HG02970 (cell line): Measurements from ENCODE around the gene ZNF407.

Experiments
- ATAC-seq: cut with Tn5 transposase; IDR thresholded peaks from one replicate; pipeline ENCODE4 v1.9.1; 2021; ENCODE audit warnings: mild to moderate bottlenecking, moderate library complexity, moderate number of reproducible peaks; ENCODE audit not compliant: unreplicated experiment, low FRiP score

Gene ZNF407

DNA sequence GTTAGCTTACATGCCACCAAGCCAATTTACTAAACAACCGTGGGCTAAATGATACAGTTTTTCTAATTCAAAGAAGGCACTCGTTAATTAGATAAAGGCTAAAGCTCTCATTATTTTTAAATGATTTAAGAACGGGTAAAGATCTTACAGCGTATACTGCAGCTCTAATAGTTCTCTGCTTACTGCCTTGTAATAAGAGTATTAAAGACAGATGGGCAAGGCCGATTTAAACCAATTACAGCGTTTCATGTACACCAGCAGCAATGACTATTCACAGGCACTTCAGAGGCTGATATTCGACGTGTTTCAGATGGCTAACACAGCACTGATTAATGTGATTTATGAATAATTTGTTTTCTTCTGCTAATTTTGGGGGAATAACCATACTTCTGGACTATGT, 259.3 kb downstream of the ZNF407 start:
- ATAC-seq = no peak

DNA sequence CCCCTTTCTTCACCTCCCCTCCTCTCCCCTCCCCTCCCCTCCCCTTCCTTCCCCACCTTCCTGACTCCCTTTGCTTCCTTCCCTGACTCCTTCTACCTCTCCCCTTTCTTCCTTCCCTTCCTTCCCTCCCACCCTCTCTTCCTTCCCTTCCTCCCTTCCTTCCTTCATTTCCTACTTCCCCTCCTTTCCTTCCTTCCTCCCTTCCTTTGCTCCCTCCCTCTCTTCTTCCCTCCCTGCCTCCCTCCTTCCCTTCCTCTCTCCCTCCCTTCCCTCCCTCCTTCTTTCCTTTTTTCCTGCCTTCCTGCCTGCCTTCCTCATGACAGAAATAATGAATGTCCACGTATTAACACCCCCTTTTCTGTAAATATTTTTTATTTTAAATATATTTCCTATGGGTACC, 260.2 kb downstream of the ZNF407 start:
- ATAC-seq = no peak

DNA sequence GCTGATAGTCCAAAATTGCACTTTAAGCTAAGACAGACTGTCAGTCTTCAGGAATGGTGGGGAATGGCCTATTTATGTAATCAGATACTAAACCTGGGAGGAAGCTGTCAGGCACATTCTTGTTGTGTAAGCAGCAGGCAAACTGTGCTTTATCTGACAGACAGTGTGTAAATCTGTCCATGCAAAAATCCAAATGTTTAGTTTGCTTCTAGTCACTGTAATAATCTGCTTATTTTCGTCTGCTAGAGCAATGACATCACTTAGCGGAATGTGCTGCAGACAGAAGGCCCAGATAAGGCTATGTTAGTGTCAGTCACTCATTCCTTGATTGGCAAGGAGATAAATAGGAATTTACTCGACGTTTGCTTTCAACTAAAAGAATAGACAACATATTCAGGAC, 263.5 kb downstream of the ZNF407 start:
- ATAC-seq = no peak

DNA sequence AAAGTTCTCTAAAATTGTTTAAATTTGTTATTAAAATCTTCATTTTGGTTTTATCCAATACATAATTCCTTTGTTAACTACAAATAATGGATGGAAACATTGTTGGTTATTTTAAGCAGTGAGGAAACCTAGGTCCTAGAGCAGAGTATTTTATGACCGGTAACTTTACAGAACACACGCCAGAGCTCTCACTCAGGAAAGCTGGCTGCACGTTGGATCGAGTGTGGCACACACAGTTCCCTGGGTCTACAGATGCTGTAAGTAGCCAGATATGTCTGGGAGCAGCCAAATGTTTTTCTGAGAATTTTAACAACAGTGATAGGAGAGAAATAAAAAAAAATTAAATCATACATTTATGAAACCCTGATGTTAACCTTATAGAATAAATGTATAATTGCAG, 264.4 kb downstream of the ZNF407 start:
- ATAC-seq = no peak

DNA sequence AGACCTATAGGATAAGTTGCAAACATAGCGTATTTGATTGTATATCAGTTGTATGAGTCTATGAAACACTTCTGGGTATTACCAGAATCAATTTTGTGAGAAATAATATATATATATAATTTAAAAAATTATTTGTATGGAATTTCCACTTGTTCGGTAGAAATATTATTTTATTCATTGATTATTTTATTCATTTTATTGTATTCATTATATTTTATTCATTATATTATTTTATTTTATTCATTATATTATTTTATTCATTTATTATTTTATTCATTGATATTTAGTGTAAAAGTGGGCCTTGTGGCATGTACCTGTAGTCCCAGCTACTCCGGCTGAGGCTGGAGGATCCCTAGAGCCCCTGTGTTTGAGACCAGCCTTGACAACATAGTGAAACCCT, 268.9 kb downstream of the ZNF407 start:
- no peak for ATAC-seq

DNA sequence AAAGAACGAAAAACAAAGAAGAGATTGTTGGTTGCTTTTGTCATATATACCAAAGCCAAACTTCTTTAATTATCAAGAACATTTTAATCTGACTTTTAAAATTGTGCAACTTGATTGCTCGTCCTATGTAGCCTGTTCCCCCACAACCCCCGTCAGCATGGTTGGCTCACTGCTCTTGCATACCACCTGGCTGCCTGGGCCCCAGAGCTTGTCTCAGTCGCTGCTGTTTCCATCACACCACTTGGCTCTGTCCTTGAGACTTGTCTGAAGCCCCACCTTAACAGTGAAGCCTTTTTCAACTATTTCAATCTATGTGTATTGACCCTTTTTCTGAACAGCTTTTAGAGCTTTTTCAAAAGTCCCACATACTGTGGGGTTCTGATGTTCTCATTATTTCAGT, 270.8 kb downstream of the ZNF407 start:
- no peak for ATAC-seq

DNA sequence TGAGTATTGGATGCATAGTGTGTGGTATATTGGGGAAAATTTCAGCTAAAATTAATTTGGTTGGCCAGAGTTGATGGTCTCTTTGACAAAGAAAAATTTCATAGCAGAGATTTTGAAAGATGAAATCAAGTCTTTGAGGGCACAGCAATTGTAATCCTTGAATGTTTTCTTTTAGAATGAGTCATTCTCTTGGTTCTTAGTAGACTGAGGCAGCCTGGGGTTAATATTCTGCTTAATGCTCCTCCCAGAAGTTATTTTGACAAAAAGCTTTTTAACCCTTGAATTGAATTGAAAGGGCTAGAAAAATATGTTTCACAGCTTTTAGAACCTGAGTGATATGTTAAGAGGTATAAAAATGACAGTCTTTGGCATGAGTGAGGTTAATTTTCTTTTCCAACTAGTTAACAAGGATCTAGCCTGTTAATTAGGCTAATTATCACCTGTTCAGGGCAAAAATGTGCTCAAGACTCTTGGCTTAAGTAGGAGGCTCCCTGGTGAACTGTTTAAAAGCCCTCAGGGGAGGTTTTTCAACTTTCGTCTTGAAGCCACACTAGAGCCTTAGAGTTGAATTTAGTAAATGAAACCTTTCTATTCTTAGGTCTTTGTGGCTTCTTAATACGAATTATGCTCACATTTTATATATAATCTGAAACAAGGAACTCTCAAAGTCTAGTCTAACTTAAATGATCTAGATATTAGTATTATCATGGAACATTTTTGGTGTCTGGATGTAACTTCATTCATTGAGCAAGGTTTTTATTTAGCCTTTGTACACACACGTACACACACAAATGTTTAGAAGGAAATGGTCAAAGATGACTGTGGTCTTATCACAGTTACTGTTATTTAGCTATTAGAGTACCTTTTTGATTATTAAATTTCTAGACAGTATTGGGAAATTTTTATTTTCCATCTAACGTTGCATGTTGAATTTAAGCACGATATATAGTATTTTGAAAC, 272.5 kb downstream of the ZNF407 start:
- ATAC-seq = peak; percentile 60

DNA sequence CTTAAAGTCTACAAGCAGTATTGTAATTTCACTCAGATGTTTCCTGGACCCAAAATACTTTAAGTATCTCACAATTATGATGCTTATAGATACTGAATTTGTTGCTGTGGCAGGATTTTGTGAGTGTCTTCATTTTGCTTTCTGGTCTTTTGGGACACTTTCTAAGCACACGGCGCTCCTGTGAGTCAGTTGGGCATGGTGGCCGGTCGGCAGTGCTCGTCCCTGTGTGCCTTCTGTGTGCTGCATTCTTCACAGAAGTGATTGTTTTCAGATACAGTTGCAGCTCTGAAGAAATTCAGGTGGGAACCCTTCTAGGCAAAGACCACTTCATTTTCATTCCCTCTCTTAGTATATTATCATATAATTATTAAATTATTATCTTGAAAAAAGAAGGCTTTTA, 273.3 kb downstream of the ZNF407 start:
- ATAC-seq = no peak

DNA sequence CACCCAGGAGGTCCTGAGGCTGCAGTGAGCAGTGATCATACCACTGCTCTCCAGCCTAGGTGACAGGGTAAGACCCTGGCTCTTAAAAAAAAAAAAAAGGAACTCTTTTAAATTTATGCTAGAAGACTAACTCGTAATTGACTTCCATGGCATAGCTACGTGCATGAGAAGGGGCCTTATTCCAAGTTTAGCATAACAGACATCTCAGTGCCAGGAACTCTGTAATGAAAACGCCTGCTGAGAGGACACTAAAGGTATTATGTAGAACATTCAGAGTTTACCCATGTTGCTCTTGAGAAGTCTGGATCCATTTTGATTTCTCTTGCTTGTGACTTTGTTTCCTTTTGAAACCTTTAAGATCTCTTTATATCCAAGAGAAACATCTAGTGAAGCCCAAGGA, 276.0 kb downstream of the ZNF407 start:
- no peak for ATAC-seq

DNA sequence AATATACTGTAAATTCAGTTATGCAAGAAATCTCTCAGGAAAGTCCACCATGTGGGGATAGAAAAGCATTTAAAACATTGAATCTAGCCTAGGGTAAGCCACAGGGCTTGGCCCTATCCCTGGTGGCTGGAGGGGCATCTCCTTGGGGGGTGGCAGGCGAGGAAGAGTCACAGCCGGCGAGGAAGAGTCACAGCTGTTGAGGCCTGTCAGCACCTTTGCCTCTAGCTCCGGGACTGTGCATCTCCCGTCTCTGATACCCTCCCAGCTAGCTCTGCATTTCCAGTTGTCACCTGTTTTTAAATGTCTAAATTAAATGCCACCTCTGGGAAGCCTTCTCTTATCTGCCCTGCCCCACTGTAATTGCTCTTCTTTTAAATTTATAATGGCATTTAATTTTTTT, 276.7 kb downstream of the ZNF407 start:
- no peak for ATAC-seq

DNA sequence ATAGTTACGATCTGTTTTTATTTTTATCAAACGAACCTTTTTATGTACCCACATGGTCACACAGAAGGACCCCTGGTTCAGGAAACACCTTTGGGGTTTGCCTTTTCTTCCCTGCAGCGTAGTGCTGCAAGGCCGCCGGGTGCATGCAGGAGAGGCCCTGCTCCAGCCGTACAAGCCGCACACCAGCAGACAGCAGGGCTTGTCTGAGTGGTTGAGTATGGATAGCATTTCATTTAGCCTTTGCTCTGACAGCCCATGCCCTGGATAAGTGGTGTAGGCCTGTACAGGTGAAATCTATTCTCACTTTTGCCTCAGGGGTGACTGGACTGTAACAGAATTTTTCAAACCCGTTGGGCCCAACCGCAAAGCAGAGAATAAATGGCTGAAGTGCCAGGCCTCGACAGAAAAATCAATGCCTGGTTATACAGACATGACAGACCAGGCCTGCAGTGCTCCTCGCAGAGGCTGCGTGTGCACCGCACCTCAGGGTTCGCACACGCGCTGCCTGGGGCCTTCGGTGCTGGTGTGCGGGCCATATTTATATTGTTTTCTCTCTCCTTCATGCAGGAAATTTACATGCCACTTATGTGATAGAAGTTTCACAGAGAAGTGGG, 279.1 kb downstream of the ZNF407 start:
- ATAC-seq = no peak

DNA sequence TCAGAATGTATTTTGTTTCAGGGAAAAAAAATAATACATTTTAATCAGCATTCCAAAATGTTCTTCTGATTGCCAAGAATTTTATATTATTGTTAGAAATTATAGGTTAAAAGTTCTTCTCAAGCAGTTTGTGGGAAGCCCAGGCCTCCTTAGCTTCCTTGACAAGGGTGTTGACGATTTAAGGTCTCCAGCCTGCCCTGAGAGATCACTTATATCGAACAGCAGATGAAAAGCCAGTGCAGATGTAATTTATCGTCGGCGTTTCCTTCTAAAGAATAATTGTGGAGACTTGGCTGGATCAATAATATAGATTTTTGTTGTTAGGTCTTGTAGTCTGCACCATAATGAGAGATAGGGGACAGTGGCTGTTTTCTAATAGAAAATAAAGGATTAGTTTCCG, 280.6 kb downstream of the ZNF407 start:
- no peak for ATAC-seq

DNA sequence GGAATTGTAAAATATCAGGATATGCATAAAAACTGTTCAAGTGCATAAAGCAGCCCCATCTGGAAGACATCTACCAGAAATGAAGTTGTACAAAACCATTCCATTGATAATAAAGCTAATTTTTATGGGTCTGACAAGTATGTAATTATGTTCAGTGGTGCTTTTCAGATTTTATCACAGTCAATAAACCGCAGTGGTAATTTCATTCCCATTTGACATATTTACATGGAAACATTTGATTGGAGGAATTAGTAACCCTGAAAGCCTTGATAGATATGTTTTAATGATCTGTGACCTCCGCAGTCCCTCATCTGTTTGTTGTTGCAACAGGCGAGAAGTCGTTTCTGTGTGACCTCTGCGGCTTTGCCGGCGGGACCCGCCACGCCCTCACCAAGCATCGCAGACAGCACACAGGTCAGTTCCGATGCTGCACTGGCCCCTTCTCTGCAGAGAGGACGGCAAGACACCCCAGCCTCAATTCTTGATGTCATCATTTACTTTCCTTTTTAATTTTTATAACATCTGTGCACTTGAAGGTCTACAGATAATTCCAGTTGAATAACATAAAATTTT, 283.1 kb downstream of the ZNF407 start:
- no peak for ATAC-seq

DNA sequence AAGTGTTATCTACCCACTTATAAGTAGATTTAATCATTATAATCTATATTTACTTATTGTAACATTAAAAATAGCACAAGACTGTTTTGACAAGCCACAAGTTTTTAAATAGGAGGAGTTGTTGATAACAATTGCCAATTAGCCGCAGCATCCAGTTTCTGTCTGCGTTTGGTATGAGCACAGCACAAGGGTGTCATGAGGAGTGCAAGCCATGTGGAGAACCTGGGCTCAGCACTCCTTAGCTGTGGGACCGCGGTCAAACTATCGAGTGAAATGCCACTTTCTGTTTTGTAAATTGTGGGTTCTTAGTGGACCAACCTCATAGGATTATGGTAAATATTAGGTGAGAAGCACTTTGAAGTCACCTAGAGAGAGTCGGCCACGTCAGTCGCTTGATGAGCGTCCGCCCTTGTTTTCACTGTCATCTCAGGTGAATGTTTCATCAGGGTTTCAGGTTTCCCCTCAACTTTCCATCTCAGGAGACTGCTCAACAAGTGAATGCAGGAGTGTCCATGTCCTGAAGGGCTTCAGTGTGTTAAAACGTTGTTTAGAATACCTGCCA, 294.5 kb downstream of the ZNF407 start:
- ATAC-seq = no peak

DNA sequence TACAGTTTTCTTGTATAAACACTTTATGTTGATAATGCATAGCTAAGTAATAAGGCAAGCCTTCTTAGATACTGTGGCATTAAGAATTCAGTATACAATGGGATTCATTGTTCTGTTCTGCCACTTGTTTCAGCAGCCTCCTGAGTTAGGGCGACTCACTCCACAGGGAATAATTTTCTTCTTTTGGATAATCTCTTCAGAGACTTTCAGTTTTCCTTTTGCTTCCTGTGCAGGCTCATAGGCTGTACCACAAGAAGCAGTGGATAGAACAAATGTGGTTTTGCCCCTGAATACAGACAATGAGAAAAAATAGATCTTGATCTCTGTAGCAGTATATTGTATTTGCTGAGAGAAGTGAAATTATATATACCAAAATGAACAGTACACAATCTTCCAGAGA, 298.0 kb downstream of the ZNF407 start:
- no peak for ATAC-seq

DNA sequence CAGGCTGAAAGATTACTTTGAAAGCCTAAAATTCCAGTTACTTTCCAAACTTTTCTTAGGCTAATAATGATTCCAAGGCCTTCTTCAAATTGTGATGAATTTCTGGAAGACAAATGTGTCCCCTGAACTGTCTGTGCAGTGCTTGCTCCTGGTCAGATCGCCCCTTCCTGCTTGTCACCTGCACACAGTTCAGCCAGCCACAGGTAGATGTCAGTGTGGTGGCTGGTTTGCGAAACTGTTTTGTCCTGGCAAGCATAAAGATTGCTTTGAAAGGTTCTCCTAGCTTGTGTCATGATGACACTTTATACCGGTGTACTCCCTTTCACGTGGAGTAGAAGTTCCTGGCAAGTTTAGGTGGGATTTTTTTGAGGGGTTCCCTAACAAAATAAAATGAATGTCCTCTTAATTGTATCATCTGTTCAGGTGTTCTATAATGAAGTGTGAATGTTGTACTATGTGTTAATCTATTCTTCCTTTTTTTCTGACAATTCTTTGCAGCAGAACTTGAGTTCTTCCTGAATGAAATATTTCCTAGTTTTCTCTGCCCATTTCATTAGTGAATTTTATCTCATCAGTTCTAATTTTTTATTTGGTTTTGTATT, 298.8 kb downstream of the ZNF407 start:
- peak; percentile 72 for ATAC-seq

DNA sequence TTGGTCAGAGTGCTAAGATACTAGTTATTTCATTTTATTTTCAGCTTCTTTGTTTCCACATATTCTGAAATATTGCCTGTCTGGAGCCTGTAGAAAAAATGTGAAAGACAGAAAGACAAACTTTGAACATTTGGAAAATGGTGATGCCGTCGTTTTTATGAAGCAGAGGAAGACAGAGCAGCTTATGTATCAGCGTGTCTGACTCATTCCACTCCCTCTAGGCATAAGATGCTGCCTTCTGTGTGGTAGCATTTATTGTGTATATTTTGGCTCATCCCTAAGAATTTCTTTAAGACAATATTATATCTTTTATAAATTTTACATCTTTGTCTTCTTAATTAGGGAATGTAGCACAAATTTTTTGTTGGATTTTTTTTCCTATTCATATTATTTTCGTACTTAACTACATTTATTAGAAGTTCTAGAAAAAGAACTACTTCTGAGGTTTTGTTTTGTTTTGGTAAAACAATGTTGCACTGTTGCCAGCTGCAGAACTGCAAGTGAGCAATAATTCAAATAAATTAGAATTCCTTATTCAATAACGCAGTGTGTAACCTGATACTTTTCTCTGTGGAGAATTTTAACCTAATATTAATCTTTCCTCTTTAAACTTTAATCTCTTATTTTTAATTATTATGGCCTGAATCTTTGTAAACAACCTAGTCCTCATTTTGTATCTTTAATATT, 300.4 kb downstream of the ZNF407 start:
- ATAC-seq = no peak

DNA sequence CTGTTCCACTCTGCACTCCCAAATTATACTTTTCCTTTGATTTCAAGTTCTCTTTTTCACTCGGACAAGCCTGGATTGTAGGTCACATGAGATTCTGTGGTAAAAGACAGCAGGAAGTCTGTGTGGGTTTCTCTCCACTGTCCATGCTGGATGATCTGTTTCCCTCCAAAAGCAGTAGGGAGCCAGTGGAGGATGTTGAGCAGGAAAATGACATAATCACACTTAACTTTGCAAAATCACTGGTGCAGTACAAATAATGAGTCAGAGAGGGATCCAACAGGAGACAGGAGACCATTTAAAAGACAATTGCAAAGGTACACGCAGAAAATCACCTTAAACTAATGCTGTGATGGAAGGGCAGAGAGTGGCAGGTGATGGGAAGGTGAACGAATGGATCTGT, 301.3 kb downstream of the ZNF407 start:
- ATAC-seq = no peak

DNA sequence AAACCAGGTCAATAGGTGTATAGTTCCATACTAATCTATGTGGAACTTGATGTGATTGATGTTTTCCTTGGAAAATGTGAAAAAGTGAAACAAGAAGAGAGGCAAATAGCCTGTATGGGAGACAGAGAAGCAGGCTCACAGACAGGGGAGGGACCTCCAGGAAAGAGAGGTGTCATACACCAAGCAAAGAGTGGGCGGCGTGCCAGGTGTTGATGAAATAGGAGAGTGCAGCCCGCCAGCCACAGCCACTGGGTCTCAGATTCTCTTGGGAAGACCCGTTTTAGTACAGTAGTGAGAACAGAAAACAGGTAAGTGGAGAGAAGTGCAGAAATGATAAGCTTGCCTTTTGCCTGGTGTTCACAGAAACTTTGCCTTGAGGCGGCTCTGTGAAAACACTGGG, 301.9 kb downstream of the ZNF407 start:
- no peak for ATAC-seq

DNA sequence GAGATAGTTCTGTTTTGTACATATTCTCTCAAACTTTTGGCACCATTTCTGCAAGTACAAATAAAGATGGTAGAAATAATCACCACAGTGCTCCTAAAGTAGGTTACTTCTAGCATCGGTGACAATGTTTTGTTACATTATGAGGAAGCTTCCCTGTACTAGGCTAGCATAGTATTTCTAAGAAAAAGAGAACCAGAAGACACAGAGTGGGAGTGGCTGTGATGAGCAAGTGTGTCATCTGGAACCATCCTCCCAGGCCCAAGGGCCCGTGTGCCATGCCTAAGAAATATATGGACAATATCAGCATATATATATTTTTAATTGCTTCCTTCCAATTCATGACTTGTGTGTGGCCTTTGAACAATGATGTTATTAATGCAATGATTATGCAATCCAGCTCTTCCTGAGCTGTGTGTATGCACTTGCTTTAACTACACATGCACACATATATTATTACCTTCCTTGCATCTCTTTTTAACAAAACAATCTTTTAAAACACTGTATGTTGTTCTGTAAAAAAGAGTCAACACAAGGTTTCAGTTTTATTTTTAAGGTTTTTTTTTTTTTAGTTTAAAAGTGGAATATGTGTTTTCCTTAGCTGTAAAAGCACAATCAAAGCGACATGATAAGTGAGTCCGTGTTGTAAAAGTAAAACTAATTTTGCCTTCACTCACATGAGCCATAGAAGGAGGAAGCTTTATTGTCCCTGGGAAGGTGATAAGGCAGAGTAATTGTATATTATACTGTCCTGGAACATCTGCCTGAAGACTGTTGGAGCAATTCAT, 303.9 kb downstream of the ZNF407 start:
- ATAC-seq = no peak
